GM19324 (cell line): ENCODE results near the gene BANP.
"Not testable (repeated sequence)": the region's sequence is repeated elsewhere in the genome, so short reads cannot be mapped to it uniquely, and the experiment has no call there.

ENCODE experiments used
- ATAC-seq: cut with Tn5 transposase; IDR thresholded peaks from one replicate; pipeline ENCODE4 v1.9.1; 2021; ENCODE audit warnings: mild to moderate bottlenecking, moderate library complexity; ENCODE audit not compliant: unreplicated experiment, low FRiP score

Gene BANP

DNA sequence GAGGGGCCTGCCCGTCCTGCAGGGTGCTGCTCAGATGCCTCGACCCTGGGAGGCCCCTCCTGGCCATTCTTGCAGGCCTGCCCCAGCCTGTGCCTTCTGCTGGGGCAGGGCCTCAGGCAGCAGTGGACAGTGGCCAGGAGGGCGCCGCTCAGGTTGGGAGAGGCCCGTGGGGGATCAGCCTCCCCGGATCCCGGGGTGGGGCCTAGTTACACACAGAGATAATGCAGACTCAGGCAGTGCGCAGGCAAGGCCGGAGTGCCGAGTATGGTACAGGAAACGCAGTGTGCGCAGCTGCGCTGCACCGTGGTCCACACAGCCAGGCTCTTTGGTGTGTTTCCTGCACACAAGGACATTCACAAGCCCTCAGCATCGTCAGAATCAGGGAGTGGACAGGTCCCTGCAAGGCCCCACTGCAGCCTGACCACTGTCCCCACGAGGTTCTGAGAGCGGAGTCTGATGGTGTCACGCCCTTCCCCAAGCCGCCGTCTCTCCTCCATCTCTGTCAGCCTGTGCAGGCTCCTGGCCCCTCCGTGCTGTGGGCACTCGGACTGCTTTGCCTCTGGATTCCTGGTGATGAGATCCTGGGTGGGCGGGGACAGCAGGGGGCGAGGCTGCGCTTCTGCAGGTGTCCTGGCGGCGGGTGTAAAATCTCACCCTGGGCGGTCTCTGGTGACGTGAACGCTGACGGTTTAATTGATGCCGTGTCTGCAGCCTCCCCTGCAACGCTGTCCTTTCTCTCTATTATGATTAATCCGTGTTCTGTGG is 141.7 kb downstream of the BANP start:
- ATAC-seq = not testable (repeated sequence)

DNA sequence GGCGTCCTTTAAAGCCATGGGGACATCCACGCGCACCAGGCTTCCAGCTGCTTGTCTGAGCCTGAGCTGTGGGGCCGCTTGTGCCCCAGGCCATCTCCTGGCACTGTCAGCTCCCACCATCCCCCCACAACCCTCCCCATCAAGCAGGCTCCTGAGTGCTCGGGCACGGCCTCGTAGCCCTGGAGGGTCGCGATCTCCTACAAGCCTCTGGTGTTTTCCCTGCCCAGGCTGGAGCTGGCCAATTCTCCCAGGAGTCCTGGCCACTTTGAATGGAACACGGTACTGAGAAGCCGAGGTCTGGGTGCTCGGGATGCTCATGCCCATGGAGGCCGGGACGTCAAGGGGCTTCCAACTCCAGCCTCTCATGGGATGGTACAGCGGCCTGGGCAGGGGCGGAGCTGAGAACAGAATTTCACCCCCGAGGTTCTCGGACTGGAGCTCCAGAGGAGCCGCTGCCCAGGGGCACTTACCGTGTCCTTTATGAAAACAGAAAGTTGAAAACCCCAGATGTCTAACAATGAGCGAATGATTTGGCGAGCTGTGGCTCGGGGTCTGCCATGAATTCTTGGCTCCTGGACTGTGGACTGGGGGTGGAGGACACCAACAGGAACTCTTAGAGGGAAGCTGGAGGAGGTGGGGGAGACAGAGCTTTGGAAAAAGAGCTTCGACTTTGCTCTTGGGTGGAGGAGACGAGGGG is 142.5 kb downstream of the BANP start:
- ATAC-seq = not testable (repeated sequence)

DNA sequence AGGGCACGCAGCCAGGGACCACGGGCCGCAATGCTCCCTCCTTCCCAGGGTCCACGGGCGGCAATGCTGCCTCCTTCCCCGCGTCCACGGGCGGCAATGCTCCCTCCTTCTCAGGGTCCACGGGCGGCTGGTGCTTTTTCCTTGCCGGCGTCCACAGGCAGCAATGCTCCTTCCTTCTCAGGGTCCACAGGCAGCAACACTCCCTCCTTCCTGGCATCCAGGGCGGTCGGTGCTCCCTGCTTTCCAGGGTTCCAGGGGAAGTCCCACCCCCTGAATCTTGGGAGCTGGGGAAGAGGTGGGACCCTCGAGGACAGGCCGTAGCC is 143.0 kb downstream of the BANP start:
- not testable (repeated sequence) for ATAC-seq

DNA sequence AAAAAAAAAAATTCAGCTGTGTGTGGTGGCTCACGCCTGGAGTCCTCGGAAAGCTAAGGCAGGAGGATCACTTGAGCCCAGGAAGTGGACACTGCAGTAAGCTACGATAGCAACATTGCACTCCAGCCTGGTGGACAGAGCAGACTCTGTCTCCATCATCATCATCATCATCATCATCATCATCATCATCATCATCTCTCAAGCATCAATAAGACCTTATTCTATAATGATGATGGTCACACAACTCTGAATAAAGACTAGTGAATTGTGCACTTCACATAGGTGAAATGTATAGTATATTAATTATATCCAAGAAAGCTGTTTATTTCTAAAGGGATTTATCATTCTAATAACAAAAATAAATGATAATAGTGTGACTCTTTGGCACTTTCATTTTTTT is 143.7 kb downstream of the BANP start:
- ATAC-seq = not testable (repeated sequence)

DNA sequence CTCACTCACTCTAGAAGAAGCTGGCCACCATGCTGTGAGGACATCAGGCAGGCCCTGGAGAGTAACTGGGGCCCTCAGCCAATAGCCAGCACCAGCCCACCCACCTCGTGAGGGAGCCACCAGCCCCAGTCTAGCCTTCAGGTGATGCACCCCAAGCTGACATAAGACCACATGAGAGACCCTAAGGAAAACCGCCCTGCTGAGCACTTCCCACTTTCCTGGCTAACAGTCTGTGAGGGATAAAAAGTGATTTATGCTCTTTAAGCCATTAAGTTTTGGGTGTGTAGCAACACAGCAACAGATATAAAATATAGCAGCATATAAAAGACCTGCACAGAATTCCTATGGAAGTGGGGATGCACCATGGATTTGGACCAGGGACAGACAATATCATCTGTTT is 145.4 kb downstream of the BANP start:
- not testable (repeated sequence) for ATAC-seq

DNA sequence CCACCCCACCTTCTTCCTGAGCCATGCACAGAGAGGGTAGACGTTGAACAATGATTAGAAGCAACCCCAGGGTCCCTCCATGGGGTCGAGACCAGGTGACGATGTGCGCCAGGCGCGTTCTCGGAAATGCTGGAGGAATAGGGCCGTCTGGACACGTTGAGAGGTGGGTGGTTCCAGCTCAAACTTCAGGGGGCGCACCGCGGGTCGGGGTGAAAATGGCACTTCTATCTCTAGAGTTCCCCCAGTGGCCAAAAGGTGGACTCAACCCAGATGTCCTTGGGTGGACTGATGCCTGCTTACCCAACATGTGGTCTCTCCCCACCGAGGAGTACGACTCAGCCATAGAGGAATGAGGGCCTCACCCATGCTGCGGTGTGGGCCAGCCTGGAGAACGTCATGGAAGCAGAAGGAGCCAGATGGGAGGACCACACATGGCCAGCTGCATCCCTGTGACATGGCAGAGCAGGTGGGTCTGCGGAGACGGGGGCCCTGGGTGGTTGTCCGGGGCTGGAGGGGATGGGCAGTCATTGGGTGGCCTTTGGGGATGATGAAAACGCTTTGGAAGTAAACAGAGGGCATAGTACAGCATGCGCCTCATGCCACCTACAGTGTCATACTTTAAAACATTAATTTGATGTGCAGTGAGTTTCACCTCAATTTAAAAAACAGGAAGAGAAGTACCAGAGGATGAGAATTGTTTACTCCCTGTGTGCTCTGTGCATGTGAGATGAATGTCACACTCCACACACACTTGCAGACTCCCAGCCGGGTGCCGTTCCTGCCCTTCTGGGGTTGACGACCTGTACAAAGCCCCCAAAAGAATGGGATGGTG is 147.7 kb downstream of the BANP start:
- not testable (repeated sequence) for ATAC-seq

DNA sequence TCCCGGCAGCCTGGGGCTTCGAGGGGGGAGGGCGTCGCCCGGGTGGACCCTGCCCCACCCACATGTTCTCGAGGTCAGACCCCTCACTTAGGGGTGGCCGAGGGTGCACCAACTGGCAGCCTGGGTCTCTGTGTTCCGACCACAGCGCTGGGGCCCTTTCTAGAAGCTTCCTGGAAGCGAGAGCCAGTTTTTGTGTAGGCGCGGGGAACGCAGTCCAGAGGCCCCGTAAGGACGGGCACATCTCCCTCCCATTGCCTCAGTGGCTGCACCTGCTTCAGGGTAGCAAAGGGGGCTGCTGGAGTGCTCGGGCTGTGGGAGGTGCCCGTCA is 148.3 kb downstream of the BANP start:
- ATAC-seq = no peak

DNA sequence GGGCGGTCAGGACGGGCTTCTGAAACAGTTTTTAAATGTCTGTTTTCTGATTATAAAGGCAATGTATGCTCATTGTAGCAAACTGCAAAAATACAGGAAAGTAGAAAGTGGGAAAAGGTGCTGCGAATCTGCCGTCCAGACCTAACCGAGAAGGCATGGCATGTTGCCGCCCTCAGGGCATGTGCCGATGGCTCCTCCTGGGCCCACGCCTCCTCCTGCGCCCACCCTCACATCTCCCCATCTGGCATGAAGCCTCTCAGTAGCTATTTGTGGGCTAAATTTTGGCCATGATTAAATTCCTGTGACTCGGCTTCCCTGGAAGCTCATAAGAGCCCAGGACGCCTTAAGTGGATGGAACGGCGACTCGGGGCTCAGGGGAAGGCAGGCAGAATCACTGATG is 148.7 kb downstream of the BANP start:
- ATAC-seq = not testable (repeated sequence)

DNA sequence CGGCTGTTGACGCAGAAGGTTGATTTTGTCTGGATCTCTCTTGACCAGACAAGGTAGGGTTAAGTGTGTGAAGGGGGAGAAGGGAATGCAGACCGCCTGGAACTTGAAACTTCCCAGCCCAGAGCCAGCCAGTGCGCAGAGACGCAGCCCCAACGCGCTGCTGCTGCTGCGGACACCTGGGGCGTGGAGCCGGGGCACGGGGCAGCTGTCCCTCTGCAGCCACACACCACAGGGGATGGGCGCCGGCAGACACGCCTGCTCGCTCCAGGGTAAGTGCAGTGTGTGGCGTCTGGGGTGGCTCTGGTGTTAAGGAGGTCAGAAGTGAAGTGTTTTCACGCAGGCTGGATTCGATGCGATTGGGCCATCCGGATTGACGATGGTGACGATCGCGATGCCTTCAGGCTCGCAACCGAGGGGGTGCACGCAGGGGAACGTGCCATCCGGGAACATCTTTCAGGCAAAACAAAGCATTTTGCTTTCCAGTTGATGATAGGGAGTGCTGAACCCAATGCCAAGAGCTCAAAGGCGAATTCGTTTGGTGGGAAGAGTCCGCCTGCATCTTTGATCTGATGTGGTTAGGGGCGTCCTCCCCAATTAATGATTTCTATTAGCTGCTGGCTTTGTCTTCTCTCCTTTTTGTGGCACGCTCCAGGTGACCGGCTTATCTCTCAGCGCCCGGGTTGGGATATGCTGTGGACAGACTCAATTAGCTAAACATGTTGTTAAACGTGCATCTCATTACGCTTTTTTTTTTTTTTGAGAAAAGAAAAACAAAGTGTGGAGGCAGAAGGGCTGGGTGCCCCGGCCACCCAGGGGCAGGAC is 149.8 kb downstream of the BANP start:
- ATAC-seq = not testable (repeated sequence)

DNA sequence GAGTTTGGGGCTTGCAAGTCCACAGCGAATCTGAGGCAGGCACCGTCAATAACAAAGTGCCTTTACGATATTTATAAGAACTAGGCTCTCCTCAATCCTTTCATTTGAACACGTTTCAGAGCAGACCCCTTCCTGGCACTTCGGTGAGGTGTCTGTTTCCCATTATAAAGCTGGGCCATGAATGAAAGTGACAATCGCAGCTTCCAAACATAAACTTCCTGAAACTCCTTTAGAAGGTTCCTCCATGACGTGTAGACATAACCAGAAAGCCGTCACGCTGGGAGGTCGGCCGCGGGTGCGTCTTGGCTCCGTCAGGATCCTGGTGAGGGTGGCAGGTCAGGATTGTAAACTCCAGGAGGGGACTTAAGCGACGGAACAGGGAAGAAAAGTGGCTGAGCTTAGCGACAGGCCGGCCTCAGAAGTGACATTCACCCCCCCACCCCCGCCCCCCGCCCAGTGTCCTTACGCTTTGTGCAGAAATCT is 150.4 kb downstream of the BANP start:
- ATAC-seq = not testable (repeated sequence)

DNA sequence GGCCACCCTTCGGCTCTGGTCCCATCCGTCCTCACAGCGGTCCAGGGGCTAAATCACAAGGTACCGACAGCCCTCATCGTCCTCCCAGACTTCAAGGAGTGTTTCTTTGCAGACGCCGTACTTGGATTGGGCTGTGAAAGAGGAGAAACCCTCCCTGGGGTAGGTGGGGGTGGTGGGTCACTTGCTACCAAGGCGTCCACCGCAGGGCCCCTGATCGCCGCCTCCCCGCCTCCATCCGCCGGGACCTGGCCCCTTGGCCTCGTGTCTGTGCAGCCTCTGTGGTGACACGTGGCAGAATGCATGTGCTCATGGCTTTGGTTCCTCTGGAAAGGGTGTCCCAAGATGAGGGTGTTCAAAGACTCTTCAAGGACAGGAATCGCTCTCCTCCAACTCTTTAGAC is 151.4 kb downstream of the BANP start:
- ATAC-seq = no peak

DNA sequence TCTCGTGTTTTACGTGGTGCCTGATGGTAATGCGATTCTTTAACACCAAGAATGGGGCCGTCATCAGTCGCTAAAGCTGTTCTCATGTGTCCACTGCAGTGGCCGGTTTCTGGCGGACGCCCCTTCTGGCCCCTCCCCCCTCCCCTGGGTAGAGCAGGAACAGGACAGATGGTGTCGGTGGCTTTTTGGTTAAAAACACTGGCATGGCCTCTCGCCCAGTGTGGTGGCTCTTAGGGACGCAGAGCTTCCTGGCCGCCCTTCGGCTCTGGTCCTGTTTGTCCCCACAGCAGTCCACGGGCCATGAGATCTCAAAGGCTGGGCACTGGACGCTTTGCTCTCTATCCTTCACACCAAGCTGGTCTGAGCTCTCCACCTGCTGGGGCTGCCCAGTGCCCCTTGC is 151.8 kb downstream of the BANP start:
- ATAC-seq = no peak

DNA sequence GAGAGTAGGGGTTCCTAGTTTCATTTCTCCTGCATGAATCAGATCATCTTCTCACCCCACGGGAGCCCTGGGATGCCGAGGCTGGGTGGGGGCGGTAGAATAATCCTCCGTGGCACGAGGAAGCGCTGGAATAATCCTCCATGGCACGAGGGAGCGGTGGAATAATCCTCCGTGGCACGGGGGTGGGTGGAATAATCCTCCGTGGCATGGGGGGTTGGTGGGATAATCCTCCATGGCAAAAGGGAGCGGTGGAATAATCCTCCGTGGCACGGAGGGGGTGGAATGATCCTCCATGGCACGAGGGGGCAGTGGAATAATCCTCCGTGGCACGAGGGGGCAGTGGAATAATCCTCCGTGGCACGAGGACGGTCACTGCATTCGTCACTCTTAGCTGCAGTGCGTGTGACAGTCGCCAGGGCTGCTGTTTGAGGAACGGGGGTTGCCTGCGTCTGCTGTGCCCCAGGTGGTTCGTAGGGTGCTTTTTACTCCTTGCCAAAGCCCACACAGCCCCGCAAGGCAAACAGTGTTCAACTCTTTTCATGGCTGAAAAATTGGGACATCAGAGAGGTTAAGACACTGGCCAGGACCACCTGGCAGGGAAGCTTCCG is 152.5 kb downstream of the BANP start:
- ATAC-seq = no peak

DNA sequence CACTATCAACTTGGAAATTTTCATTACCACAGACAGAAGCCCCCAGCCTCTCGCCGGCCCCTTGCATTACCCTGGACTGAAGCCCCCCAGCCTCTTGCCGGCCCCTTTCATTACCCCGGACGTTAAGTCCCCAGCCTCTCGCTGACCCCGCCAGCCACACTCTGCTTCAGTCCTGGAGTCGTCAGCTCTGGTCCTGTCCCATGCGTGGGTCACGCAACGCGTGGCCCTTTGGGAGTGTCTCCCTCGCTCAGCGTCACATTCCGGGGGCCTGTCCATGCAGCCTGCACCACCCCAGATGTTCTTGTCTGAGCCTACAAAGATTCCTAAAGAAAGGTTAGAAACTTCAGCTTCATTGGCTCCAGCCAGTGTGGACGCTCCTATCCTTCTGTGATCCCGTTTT is 153.1 kb downstream of the BANP start:
- ATAC-seq = not testable (repeated sequence)

DNA sequence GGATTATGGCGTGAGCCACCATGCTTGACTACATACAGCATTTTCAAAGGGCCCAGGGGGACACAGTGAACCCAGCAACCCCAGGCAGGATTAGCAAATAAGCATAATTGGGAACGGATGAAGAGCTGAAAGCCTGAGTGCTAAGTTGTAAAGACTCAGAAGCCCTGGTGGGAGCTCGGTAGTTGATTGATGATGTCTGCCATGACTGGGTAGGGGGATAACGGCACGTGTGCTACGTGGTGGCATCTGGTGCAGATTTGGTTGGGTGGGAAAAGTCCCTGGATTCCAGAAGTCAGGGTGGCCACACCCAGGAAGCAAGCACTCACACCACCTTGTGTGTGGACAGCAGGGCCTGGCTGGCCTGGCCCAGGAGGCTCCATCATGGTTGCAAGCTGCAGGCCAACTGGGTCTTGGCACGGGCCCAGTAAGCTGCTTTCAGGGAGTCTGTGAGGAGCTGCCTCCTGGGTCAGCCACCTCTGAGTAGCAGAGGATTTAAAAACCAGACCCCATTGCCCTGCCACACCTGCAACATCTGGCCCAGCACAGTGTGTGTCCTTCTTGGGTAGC is 154.4 kb downstream of the BANP start:
- not testable (repeated sequence) for ATAC-seq

DNA sequence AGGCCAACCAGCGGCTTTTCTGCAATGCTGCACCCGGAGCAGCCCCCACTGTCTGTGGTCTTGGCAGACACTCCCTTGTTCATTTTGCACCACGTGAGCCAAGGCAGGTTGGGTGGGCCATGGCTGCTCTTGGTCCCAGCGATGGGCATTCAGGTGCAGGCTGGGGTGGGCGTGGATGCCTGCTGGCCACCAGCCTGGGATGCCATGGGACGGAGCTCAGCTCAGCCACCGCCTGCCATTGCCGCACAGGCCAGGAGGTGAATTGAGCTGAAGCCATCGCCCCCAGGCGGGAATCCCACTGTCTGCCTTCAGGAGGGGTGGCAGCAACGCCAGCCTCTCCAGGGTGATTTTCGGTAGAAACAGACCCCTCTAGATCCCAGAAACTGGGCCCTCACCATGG is 155.3 kb downstream of the BANP start:
- not testable (repeated sequence) for ATAC-seq

DNA sequence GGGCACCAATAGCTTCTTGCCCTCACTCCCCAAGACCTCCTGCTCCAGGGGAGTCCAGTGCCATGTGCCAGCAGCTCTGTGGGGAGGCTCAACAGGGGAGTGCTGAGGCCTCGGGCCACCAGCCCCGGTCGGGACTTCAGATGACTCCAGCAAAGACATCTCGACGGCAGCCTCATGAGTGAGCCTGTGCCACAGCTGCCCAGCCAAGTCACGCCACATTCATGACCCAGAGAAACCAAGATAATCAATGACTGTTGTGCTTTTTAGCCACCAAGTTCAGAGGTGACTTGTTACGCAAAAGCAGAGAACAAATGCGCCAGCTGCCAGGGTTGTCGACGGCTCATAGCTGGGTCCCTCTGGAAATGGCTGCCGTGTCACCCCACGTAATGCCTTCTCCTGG is 157.5 kb downstream of the BANP start:
- ATAC-seq = no peak

DNA sequence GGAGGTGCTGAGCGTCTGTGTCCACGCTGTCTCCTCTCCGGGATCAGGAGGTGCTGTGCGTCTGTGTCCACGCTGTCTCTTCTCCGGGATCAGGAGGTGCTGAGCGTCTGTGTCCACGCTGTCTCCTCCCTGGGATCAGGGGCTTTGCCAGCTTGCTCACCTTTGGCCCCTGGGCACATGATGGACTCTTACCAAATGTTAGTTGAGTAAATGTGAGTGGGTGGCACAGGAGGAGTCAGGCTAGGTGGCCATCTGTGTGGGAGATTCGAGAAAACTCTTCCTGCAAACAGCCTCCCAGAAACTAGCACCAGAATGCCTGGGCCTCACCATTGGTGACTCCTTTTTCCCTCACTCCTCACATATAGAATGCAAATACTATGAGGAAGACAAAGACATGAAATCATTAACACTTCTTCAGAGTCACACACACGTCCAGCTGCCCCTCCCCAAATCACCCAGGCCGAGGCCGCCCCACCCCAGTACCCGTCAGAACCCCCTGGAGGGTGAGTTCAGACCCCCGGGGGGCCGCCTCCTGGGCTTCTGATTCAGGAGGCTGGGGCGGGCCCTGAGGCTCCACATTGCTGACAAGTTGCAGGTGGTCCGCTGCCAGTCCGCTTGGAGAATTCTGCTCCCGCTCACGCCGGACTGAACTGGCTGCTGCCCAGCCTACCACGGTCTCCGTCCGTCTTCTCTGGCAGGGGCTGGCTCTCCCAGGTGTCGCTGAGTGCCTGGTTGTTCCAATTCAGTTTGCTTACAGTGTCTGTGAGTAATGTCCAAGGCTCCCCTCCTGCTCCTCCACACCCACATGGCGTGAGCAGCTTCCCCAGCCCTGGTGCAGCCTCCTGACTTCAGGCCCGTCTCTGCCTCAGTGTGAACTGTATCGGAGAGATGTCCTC is 158.7 kb downstream of the BANP start:
- not testable (repeated sequence) for ATAC-seq
